Activated naive CD8-positive, alpha-beta T cell treated with anti-CD3 and anti-CD28 coated beads for 36 hours (primary cell): ENCODE results near the gene NCMAP. TPM values are rescaled to one million over a fixed set of nuclear protein-coding genes. Genes with fewer than 3 reads are reported as not detected.

ENCODE experiments used
- DNase-seq: peaks from one replicate; pipeline ENCODE4 v3.0.0; 2021
- H3K27ac Mint-ChIP-seq: one replicate; pipeline ENCODE4 v1.8.0; 2022; ENCODE audit warnings: mild to moderate bottlenecking, moderate library complexity, mixed read lengths
- H3K27me3 Mint-ChIP-seq: one replicate; pipeline ENCODE4 v1.8.0; 2022; ENCODE audit warnings: mild to moderate bottlenecking, mixed read lengths
- H3K36me3 Mint-ChIP-seq: one replicate; pipeline ENCODE4 v1.8.0; 2021; ENCODE audit warnings: mild to moderate bottlenecking, mixed read lengths
- H3K4me1 Mint-ChIP-seq: one replicate; pipeline ENCODE4 v1.8.0; 2021; ENCODE audit warnings: mixed read lengths
- H3K4me3 Mint-ChIP-seq: one replicate; pipeline ENCODE4 v1.8.0; 2022; ENCODE audit warnings: mild to moderate bottlenecking, moderate library complexity, mixed read lengths
- H3K9me3 Mint-ChIP-seq: one replicate; pipeline ENCODE4 v1.8.0; 2022; ENCODE audit warnings: mixed read lengths
- total RNA-seq, 2 experiments: library from RNA; stranded (reverse); gene quantifications; one replicate each; pipeline ENCODE4 v1.2.3, GENCODE V29; 2021

The NCMAP gene
- total RNA-seq, 2 experiments from 2014 or later, result 0.16 to 0.21 TPM

DNA sequence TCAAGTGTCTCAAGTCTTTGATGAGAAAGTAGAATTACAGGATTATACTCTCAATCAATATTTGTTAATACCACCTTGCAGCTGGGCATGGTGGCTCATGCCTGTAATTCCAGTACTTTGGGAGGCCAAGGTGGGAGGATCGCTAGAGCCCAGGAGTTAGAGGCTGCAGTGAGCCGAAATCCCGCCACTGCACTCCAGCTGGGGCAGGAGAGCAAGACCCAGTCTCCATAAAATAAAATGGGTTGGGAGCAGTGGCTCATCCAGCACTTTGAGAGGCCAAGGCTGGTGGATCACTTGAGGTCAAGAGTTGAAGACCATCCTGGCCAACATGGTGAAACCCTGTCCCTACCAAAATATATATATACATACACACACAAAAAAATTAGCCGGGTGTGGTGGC is 1.2 kb upstream of the NCMAP start:
- Mint-ChIP-seq H3K4me3 (no peak overlapping the region), H3K4me1 (peaks cover 21% of the 10 kb centered on the region), H3K36me3 (no peaks in the 10 kb centered on the region), H3K9me3 (no peaks in the 10 kb centered on the region), H3K27ac (no peak overlapping the region), H3K27me3 (peaks cover 13% of the 10 kb centered on the region)
- no peak for DNase-seq

- Mint-ChIP-seq H3K27me3 (peaks cover 13% of the 10 kb centered on the region), H3K4me1 (peaks cover 21% of the 10 kb centered on the region), H3K27ac (no peak overlapping the region), H3K4me3 (peak overlapping the region; percentile 60), H3K9me3 (no peaks in the 10 kb centered on the region), H3K36me3 (no peaks in the 10 kb centered on the region)
- no peak for DNase-seq
Measured at GRCh38 chr1:24556414-24556795, 518 bp downstream of the NCMAP start.

DNA sequence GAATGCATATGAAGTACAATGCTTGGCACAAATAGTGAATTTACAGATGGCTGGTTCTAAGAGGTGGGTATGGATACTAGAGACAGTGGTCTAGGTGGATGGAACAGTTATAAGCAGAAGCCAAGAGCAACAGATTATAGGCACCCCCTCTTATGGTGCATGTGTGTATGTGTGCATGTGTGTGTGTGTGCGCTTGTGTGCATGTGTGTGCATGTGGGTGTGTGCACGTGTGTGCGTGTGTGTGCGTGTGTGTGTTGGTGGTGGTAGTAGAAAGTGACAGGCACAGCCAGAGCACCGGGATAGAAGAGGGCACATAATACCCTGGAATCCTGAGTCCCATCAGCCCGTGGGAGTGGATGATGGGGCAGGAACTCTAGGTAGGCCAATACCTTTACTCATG is 1.3 kb downstream of the NCMAP start:
- H3K36me3 Mint-ChIP-seq, result no peaks in the 10 kb centered on the region
- no peak for DNase-seq
- no peak overlapping the region for H3K27ac Mint-ChIP-seq
- H3K4me3 Mint-ChIP-seq, result no peak overlapping the region
- H3K4me1 Mint-ChIP-seq, result peaks cover 21% of the 10 kb centered on the region
- H3K27me3 Mint-ChIP-seq, result peaks cover 13% of the 10 kb centered on the region
- no peaks in the 10 kb centered on the region for H3K9me3 Mint-ChIP-seq

- H3K4me1 Mint-ChIP-seq, result peaks cover 25% of the 10 kb centered on the region
- H3K27ac Mint-ChIP-seq, result no peak overlapping the region
- DNase-seq, result no peak
- no peaks in the 10 kb centered on the region for H3K36me3 Mint-ChIP-seq
- H3K4me3 Mint-ChIP-seq, result no peak overlapping the region
- peaks cover 13% of the 10 kb centered on the region for H3K27me3 Mint-ChIP-seq
- no peaks in the 10 kb centered on the region for H3K9me3 Mint-ChIP-seq
Measured at GRCh38 chr1:24557711-24558131, 1.8 kb downstream of the NCMAP start.

- Mint-ChIP-seq H3K4me3 (no peak overlapping the region), H3K36me3 (no peaks in the 10 kb centered on the region), H3K9me3 (no peaks in the 10 kb centered on the region), H3K27ac (no peak overlapping the region), H3K4me1 (peaks cover 27% of the 10 kb centered on the region), H3K27me3 (peaks cover 13% of the 10 kb centered on the region)
- no peak for DNase-seq
Measured at GRCh38 chr1:24558455-24558854, 2.6 kb downstream of the NCMAP start.

GRCh38 chr1:24558902-24559791 is 3.3 kb downstream of the NCMAP start:
- Mint-ChIP-seq H3K27ac (no peak overlapping the region), H3K4me1 (peaks cover 27% of the 10 kb centered on the region), H3K27me3 (peaks cover 13% of the 10 kb centered on the region), H3K36me3 (no peaks in the 10 kb centered on the region), H3K4me3 (no peak overlapping the region), H3K9me3 (no peaks in the 10 kb centered on the region)
- DNase-seq, result no peak

- Mint-ChIP-seq H3K9me3 (no peaks in the 10 kb centered on the region), H3K36me3 (no peaks in the 10 kb centered on the region)
Measured at GRCh38 chr1:24560361-24560760, 4.5 kb downstream of the NCMAP start.

GRCh38 chr1:24562625-24563024 is 6.7 kb downstream of the NCMAP start:
- Mint-ChIP-seq H3K27me3 (no peaks in the 10 kb centered on the region), H3K4me3 (no peak overlapping the region), H3K4me1 (peaks cover 25% of the 10 kb centered on the region), H3K9me3 (no peaks in the 10 kb centered on the region), H3K36me3 (no peaks in the 10 kb centered on the region), H3K27ac (no peak overlapping the region)
- no peak for DNase-seq

More at GRCh38 chr1:24560361-24560760, 4.5 kb downstream of the NCMAP start:
- Mint-ChIP-seq H3K27me3 (peaks cover 11% of the 10 kb centered on the region), H3K4me1 (peaks cover 25% of the 10 kb centered on the region), H3K27ac (no peak overlapping the region), H3K4me3 (no peak overlapping the region)
- no peak for DNase-seq

DNA sequence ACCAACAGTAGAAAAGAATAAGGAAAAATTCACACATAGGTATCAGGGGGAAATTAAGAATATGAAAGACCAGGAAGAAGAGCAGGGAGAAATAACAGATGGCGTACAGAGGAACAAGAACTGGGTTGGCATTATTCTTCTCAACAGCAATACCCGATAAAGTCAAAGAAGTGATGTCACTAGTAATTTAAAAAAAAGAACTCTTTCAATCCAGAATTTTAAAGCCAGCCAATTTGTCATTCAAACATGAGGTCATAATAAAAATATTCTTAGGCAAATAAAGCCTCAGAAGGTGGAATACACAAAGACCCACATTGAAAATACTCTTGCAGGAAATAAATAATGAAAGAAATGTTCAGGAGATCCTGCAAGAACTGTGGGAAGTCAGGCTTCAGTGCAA is 8.8 kb downstream of the NCMAP start:
- H3K36me3 Mint-ChIP-seq, result no peaks in the 10 kb centered on the region

DNA sequence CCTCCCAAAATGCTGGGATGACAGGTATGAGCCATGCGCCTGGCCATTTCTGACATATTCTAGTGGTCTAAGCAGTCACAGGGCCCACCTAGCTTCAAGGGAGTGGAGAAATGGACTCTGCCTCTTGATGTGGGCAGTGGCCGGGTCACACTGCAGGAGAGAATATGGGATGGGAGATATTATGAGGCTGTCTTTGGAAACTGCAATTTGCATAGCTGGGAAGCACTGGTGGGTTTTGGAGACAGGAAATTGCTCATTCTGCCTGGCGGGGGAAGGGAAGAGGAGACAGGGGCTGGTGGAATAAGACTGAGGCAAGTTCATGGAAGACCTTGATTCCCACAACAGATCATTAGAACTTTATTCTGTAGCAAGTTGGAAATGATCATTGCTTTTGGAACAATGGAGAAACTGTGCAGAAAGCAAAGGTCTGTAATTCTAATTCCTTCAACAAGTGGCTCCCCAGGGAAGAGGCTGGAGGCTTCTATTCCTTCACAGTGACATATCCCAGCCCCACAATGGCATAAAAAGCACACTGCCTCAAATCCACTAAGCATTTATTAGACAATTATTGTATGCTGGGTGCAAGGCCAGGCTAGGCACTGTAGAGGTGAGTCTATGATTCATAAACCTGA is 10.5 kb downstream of the NCMAP start:
- no peak for DNase-seq
- Mint-ChIP-seq H3K36me3 (no peaks in the 10 kb centered on the region), H3K27me3 (no peaks in the 10 kb centered on the region), H3K27ac (no peak overlapping the region), H3K9me3 (no peaks in the 10 kb centered on the region), H3K4me3 (no peak overlapping the region), H3K4me1 (peaks cover 14% of the 10 kb centered on the region)

More for the DNA sequence above, 8.8 kb downstream of the NCMAP start:
- Mint-ChIP-seq H3K27ac (no peak overlapping the region), H3K4me3 (no peak overlapping the region), H3K27me3 (no peaks in the 10 kb centered on the region), H3K4me1 (peaks cover 14% of the 10 kb centered on the region), H3K9me3 (no peaks in the 10 kb centered on the region)
- no peak for DNase-seq

DNA sequence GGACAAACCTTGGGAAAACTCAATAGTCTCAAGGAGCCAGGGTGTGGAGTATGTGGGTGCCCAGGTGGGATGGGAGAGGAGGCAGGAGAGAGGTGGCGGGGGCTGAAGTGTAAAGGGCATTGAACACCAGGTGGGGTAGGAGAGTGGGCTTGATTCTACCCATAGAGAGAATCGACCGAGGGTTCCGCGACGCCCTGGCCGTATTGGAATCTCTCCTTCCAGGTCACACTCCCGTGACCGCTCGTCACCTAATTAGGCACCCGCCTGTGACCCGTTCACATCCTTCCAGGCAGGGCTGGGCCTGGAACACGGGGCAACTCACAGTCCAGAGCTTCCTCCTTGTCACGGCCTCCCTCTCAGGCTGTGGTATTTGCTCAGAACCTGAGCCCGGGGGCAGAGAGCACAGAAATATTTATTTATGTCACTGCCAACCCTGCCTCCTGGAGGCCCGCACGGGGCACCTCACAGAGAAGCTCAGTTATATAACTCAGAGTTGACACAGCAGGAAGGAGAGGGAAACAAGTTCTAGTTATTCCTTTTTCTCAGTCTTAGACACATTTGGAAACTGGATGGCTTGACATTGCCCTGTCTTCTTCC is 12.0 kb downstream of the NCMAP start:
- H3K36me3 Mint-ChIP-seq, result peaks cover 3% of the 10 kb centered on the region
- DNase-seq, result no peak
- H3K4me1 Mint-ChIP-seq, result peaks cover 17% of the 10 kb centered on the region
- no peaks in the 10 kb centered on the region for H3K9me3 Mint-ChIP-seq
- no peaks in the 10 kb centered on the region for H3K27me3 Mint-ChIP-seq
- H3K27ac Mint-ChIP-seq, result no peak overlapping the region
- no peak overlapping the region for H3K4me3 Mint-ChIP-seq

GRCh38 chr1:24568475-24568874 is 12.6 kb downstream of the NCMAP start:
- Mint-ChIP-seq H3K4me1 (peaks cover 18% of the 10 kb centered on the region), H3K4me3 (no peak overlapping the region), H3K27me3 (no peaks in the 10 kb centered on the region), H3K36me3 (peaks cover 3% of the 10 kb centered on the region), H3K27ac (no peak overlapping the region), H3K9me3 (no peaks in the 10 kb centered on the region)
- DNase-seq, result no peak

DNA sequence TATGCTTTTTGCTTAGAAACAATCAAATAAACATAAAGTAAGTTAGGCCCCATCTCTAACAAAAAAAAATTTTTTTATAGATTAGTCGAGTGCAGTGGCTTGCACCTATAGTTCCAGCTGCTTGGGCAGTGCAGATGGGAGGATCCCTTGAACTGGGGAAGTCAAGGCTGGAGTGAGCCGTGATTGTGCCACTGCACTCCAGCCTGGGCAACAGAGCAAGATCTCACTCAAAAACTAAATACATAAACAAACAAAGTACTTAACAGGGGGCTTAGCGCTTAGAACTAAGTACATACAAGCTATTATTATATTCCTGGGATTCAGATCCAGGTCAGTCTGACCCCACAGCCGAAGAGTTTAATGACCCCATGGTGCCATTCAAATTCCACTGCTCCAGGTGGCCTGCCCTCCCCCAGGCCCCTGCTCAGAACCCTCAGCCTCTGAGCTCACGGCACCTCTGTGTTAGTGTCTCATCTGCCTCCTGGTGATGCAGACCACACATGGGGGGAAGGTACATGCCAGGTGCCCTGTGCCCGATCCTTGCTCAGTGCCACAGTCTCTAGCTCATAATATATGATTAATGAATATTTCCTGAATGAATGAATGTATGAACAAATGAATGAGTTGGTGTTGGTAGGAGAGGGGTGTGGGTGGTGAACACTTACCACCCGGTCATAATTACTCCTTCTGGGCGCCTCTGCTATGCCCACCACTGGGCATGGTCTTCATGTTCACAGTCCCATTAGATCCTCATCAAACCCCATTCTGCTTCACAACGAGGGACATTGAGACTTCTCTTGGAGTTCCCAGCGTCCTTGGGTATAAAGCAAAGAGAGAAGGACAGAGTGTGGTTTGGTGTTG is 14.6 kb downstream of the NCMAP start:
- H3K9me3 Mint-ChIP-seq, result no peaks in the 10 kb centered on the region
- no peak overlapping the region for H3K4me3 Mint-ChIP-seq
- H3K4me1 Mint-ChIP-seq, result peaks cover 18% of the 10 kb centered on the region
- H3K36me3 Mint-ChIP-seq, result peaks cover 3% of the 10 kb centered on the region
- DNase-seq, result no peak
- no peak overlapping the region for H3K27ac Mint-ChIP-seq
- H3K27me3 Mint-ChIP-seq, result no peaks in the 10 kb centered on the region

- H3K36me3 Mint-ChIP-seq, result peaks cover 3% of the 10 kb centered on the region
- H3K27me3 Mint-ChIP-seq, result no peaks in the 10 kb centered on the region
- no peaks in the 10 kb centered on the region for H3K9me3 Mint-ChIP-seq
- H3K4me3 Mint-ChIP-seq, result peak overlapping the region; percentile 40
- peaks cover 10% of the 10 kb centered on the region for H3K4me1 Mint-ChIP-seq
- DNase-seq, result no peak
- peak overlapping the region; percentile 52 for H3K27ac Mint-ChIP-seq
Measured at GRCh38 chr1:24572301-24572700, 16.4 kb downstream of the NCMAP start.
